Nucleus accumbens (tissue), 56 donors: ENCODE measurements around the gene SYNPO2.

Experiments used
- DNase-seq, 56 donors: peaks; one replicate each; lab custom pipeline; 2025; lab: John Stamatoyannopoulos, UW

The SYNPO2 gene

GRCh38 chr4:118923891-118924290 is 35.2 kb downstream of the SYNPO2 start:
- no peak for DNase-seq

DNA sequence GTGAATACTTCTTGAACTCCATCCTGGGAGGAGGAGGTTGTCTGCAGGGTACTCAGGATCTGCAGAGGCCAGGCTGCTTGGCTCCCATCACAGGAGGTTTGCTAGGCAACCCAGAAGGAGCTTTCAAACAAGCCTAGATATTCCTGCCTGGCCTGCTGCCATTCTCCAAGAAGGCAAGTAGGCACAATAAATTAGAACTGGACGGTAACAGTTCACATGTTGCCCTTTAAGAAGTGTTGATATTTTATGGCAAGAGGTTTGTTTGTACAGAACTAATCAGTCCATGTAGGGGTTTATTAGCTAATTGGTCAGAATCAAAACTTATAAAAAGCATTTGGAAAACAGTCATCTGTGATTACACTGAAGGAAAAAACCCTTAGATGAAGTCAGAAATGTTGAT is 39.3 kb downstream of the SYNPO2 start:
- peak in 26 of 56 donors; percentile 1 to 64 (median 16) for DNase-seq

DNA sequence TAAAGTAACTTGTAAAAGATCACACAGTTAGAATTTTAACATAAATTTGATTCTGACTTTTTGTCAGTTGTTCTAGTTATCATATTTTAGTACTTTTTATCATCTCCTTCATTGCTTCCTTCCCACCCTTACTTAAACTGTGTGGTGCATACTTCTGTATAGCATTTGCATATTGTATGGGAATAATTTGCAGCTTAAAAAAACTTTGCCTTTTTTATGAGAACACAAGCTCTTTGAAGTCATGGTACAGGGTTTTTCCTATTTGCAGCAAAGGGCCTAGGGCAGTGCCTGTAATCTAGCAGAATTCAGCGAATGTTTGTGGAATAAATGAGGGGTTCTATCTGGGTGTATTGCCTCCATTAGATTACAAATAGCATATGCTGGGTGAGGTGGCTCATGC is 41.6 kb downstream of the SYNPO2 start:
- DNase-seq, result no peak

GRCh38 chr4:118931786-118932185 is 43.1 kb downstream of the SYNPO2 start:
- no peak for DNase-seq

- DNase-seq, result no peak
These were observed 47.2 kb downstream of the SYNPO2 start for GRCh38 chr4:118935819-118936218.

DNA sequence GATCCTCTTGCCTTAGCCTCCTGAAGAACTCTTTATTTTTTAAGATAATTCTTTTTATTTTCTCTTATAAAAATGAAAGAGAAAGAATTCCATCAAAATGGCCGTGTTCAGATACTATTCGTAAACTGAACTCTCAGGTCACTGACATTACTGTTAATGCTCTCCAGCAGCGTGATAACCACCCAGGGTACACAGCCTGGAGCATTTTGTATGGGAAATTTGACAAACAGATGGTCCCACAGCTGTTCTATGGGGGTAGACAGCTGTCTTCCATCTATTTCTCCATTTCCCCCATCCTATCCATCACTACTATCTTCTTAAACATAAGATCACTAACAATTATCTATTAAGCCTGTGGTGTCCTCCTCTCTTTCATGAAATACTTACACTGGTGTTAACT is 47.8 kb downstream of the SYNPO2 start:
- DNase-seq, result no peak

- DNase-seq, result no peak
These were observed 50.6 kb downstream of the SYNPO2 start for GRCh38 chr4:118939169-118939783.

DNA sequence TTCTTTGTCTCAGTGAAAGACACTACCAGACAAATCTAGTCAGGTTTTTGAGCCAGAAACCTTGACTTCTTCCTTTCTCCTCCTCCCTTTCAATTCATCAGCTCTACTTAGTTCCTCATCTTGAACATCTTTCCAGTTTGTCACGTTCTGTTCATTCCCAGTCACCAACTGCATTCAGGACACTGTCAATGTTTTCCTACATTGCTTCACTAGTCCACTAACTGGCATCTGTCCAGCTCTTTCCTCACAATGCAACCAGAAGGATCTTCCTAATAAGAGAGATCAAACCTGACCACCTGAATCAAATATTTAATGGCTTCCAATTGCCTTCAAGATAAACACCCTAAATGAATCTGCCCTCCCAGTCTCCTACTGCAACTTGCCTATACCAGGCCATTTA is 52.5 kb downstream of the SYNPO2 start:
- no peak for DNase-seq

- DNase-seq, result no peak
These were observed 53.1 kb downstream of the SYNPO2 start for GRCh38 chr4:118941799-118942198.

- DNase-seq, result no peak
These were observed 53.8 kb downstream of the SYNPO2 start for GRCh38 chr4:118942465-118942864.

GRCh38 chr4:118947095-118947494 is 58.4 kb downstream of the SYNPO2 start:
- no peak for DNase-seq

DNA sequence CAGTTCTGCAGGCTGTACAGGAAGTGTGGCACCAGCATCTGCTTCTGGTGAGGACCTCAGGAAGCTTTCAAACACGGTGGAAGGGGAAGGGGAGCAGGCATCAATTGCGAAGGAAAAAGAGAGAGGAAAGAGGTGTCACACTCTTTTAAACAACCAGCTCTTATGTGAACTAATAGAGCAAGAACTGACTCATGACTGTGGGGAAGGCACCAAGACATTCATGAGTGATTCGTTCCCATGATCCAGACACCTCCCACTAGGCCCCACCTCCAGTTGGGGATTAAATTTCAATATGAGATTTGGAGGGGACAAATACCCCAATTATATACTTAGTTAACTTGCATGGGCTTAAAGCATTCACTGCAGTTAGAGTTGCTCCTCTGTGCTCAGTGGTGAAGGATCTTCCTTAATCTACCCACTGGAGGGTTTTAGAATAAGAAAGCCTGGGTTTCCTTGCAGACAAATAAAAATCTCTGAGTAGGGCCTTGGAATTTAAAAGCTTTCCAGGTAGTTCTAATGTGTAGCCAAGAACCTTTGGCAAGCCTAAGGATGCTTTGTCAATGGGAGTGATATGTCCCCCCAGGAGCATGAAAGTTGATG is 60.0 kb downstream of the SYNPO2 start:
- DNase-seq, result no peak

GRCh38 chr4:118950224-118950623 is 61.6 kb downstream of the SYNPO2 start:
- no peak for DNase-seq

DNA sequence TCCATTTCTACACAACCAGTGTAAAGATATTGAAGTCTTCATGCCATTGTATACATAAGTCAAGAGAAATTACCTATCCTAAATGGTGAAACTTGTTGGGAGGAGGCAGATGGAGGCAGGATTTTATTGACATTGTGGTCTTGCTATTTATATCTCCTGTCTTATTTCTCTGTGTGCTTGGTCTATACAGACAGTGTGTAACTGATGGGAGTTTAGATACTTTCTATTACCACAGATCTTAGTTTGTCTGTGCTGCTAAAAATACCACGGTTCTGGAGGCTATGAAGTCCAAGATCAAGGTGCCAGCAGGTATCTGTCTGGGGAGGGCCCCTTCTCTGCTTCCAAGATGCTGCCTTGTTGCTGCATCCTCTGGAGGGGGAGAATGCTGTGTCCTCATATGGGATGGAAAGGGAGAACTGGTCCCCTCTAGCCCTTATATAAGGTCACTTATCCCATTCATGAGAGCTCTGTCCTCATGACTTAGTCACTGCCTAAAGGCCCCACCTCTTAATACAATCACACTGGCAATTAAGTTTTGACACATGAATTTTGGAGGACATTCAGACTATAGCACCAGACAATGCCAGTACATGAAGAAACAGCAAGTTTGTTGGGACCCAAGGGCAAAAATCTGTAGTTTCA is 62.4 kb downstream of the SYNPO2 start:
- no peak for DNase-seq

- no peak for DNase-seq
These were observed 64.6 kb downstream of the SYNPO2 start for GRCh38 chr4:118953276-118953675.

GRCh38 chr4:118954246-118954645 is 65.6 kb downstream of the SYNPO2 start:
- peak in 1 of 56 donors; percentile 4 for DNase-seq

GRCh38 chr4:118955515-118955914 is 66.9 kb downstream of the SYNPO2 start:
- no peak for DNase-seq

- no peak for DNase-seq
These were observed 69.2 kb downstream of the SYNPO2 start for GRCh38 chr4:118957722-118958445.

- DNase-seq, result no peak
These were observed 73.9 kb downstream of the SYNPO2 start for GRCh38 chr4:118962540-118962939.

DNA sequence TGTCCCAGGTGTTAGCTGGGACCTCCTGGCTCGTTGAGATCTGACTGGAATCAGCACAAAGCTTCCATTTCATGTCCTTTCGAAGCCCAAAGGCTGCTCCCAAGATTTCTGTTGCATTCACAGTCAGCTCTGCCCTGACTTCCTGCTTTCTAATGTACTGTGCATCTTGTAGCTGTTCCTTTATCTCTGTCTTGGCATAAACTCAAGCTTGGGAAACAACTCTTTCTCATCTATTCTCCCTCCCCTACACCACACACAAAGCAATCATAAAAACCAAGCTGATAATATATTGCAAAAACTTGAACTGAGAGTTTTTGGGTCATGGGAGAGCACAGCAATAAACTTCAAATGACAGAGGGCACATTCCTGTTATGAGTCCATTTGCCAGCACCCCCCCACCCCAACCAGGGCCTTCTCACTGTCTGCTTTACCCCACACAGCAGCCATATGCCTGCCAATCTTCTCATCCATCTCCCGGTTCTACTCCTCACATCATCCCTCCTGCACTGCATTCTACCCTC is 76.3 kb downstream of the SYNPO2 start:
- no peak for DNase-seq

- DNase-seq, result no peak
These were observed 78.7 kb downstream of the SYNPO2 start for GRCh38 chr4:118967393-118967792.
